ENCODE measurements around the gene GRID1.
A peak's percentile ranks its signal among the peaks of the same experiment; 100 is the strongest.

GRCh38 chr10:85919491-85920021 lies 447.0 kb downstream of the GRID1 start:
- TF ChIP-seq, protein P1, sequence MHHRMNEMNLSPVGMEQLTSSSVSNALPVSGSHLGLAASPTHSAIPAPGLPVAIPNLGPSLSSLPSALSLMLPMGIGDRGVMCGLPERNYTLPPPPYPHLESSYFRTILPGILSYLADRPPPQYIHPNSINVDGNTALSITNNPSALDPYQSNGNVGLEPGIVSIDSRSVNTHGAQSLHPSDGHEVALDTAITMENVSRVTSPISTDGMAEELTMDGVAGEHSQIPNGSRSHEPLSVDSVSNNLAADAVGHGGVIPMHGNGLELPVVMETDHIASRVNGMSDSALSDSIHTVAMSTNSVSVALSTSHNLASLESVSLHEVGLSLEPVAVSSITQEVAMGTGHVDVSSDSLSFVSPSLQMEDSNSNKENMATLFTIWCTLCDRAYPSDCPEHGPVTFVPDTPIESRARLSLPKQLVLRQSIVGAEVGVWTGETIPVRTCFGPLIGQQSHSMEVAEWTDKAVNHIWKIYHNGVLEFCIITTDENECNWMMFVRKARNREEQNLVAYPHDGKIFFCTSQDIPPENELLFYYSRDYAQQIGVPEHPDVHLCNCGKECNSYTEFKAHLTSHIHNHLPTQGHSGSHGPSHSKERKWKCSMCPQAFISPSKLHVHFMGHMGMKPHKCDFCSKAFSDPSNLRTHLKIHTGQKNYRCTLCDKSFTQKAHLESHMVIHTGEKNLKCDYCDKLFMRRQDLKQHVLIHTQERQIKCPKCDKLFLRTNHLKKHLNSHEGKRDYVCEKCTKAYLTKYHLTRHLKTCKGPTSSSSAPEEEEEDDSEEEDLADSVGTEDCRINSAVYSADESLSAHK (tag by site-specific recombination; IDR thresholded peaks at IDR 0.05), result no peak
- TF ChIP-seq CTCF (tag by site-specific recombination; IDR thresholded peaks at IDR 0.05), result no peak
- TF ChIP-seq ZBTB1 (tag by site-specific recombination; IDR thresholded peaks at IDR 0.05), result no peak
- TF ChIP-seq ZFP41 (tag by site-specific recombination; IDR thresholded peaks at IDR 0.05; ENCODE audit: borderline replicate concordance), result no peak
- no peak for TF ChIP-seq ZNF433 (tag by site-specific recombination; IDR thresholded peaks at IDR 0.05; ENCODE audit: low read depth)
- TF ChIP-seq ZNF600 (tag by site-specific recombination; IDR thresholded peaks at IDR 0.05), result no peak
- TF ChIP-seq, protein P2, sequence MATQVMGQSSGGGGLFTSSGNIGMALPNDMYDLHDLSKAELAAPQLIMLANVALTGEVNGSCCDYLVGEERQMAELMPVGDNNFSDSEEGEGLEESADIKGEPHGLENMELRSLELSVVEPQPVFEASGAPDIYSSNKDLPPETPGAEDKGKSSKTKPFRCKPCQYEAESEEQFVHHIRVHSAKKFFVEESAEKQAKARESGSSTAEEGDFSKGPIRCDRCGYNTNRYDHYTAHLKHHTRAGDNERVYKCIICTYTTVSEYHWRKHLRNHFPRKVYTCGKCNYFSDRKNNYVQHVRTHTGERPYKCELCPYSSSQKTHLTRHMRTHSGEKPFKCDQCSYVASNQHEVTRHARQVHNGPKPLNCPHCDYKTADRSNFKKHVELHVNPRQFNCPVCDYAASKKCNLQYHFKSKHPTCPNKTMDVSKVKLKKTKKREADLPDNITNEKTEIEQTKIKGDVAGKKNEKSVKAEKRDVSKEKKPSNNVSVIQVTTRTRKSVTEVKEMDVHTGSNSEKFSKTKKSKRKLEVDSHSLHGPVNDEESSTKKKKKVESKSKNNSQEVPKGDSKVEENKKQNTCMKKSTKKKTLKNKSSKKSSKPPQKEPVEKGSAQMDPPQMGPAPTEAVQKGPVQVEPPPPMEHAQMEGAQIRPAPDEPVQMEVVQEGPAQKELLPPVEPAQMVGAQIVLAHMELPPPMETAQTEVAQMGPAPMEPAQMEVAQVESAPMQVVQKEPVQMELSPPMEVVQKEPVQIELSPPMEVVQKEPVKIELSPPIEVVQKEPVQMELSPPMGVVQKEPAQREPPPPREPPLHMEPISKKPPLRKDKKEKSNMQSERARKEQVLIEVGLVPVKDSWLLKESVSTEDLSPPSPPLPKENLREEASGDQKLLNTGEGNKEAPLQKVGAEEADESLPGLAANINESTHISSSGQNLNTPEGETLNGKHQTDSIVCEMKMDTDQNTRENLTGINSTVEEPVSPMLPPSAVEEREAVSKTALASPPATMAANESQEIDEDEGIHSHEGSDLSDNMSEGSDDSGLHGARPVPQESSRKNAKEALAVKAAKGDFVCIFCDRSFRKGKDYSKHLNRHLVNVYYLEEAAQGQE (tag by site-specific recombination; IDR thresholded peaks at IDR 0.05), result no peak
- no peak for TF ChIP-seq ZNF155 (tag by site-specific recombination; IDR thresholded peaks at IDR 0.05)
- 0 out of 2 replicates have a peak, but pooled peaks have one; percentile 60 for TF ChIP-seq ZBTB48 (tag by site-specific recombination; IDR thresholded peaks at IDR 0.05)
- TF ChIP-seq ZNF138 (tag by site-specific recombination; IDR thresholded peaks at IDR 0.05; ENCODE audit: borderline replicate concordance), result no peak
- TF ChIP-seq YY2 (tag by site-specific recombination; IDR thresholded peaks at IDR 0.05), result no peak
